Subcutaneous adipose tissue (tissue), 4 donors: ENCODE results near the gene USH2A. TPM values are rescaled to one million over a fixed set of nuclear protein-coding genes. Genes with fewer than 3 reads are reported as not detected.

Experiments
- total RNA-seq, 4 donors: library from RNA; depleted of rRNA; stranded (reverse); fragments of >200 nt; gene quantifications; one replicate each; pipeline ENCODE4 v1.1.0, GENCODE V29; 2016
- TF ChIP-seq, protein P1 (sequence below): fragments of 450-650 bp; IDR thresholded peaks from one replicate; pipeline ENCODE4 v1.5.1; 2016; ENCODE audit warnings: low read depth, mild to moderate bottlenecking, control low read depth, antibody characterized with exemption, moderate library complexity

USH2A gene
- total RNA-seq, 4 donors from 2014 or later: under 0.01 TPM; not detected in 3

GRCh38 chr1:216346526-216346925 lies 76.7 kb downstream of the USH2A start:
- TF ChIP-seq, protein P1, sequence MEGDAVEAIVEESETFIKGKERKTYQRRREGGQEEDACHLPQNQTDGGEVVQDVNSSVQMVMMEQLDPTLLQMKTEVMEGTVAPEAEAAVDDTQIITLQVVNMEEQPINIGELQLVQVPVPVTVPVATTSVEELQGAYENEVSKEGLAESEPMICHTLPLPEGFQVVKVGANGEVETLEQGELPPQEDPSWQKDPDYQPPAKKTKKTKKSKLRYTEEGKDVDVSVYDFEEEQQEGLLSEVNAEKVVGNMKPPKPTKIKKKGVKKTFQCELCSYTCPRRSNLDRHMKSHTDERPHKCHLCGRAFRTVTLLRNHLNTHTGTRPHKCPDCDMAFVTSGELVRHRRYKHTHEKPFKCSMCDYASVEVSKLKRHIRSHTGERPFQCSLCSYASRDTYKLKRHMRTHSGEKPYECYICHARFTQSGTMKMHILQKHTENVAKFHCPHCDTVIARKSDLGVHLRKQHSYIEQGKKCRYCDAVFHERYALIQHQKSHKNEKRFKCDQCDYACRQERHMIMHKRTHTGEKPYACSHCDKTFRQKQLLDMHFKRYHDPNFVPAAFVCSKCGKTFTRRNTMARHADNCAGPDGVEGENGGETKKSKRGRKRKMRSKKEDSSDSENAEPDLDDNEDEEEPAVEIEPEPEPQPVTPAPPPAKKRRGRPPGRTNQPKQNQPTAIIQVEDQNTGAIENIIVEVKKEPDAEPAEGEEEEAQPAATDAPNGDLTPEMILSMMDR: no peak

DNA sequence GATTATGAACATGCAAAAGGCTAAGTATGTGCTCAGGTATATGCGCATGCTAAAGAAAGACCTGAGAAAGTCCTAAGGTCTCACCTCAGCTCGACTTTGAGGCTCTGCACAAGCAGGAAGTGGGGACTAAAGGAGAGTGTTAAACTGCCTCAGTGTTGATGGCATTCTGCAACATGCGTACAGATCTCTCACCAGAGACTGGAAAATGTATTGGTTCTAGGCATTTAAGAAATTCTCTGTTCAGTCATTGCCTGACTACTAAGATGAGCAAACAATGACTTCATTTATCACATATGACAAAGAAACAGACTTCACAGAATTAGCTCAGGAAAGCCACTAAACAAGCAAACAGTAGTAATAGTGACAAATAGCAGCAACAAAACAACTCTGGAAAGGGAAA lies 90.8 kb downstream of the USH2A start:
- TF ChIP-seq, protein P1: no peak

DNA sequence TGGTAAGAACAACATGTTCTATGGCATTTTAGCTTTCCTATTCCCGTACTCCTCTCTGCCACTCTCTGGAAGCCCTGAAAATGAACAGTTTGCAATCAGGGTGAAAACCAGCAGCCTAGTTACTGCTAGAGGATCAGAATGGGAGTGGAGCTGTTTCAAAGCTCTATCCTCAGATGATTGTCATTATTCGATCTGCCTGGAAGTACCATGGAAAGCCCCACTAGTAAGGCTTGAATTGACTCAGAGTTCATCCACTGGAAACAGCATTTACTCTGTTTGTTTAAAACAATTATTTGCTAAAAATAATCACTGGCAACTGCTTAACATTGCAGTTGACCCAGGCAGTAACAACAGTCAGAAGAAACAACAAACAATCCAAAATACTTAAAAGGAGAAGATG lies 91.2 kb downstream of the USH2A start:
- TF ChIP-seq, protein P1: no peak

GRCh38 chr1:216331211-216331610 lies 92.0 kb downstream of the USH2A start:
- TF ChIP-seq, protein P1: no peak

GRCh38 chr1:216330262-216330661 lies 93.0 kb downstream of the USH2A start:
- TF ChIP-seq, protein P1: no peak

DNA sequence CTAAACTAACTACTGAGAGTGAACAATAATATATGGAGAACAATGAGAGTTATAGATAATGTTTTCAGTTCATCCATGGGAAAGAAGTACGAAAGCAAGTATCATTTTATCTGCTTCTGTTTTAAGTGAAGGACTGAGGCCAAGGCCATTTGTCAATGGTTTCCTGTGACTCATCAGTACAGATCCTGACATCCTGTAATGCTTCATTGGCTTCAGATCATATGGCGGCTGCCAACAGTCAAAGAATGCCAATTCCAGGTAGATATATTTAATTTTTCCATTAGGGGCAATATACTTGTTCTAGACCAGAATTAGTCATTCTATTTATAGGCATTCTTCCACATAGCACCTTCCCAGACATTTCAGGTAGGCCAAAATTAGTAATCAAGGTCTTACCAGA lies 97.3 kb downstream of the USH2A start:
- TF ChIP-seq, protein P1: no peak

DNA sequence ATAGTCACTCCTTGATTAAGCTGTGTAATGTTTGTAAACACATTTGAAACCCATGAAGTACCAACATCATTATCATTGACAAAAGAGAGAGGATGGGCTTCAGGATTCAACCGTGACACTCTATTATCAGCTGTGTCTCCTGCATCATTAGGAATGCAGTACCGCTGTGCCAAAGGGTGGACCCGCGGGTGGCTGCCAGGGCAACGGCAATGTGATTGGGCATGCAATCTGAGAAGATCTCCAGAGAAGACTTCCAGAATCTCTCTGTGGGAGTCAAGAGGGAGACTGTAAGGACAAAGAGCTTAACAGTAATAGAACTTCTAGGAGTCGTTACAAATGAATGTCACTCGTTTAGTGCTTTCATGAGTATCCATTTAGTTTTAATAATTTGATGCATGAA lies 97.9 kb downstream of the USH2A start:
- TF ChIP-seq, protein P1: no peak
